HG03439 (cell line): ENCODE results near the gene STARD3.

Experiments used
- ATAC-seq: cut with Tn5 transposase; IDR thresholded peaks from one replicate; pipeline ENCODE4 v1.9.1; 2021; ENCODE audit warnings: mild to moderate bottlenecking, moderate library complexity; ENCODE audit not compliant: unreplicated experiment

The STARD3 gene

GRCh38 chr17:39658346-39658745 lies 21.4 kb downstream of the STARD3 start:
- no peak for ATAC-seq

- no peak for ATAC-seq
Measured at GRCh38 chr17:39658760-39659159, 21.8 kb downstream of the STARD3 start.

- no peak for ATAC-seq
Measured at GRCh38 chr17:39659279-39660010, 22.5 kb downstream of the STARD3 start.

- no peak for ATAC-seq
Measured at GRCh38 chr17:39660011-39660360, 23.0 kb downstream of the STARD3 start.

GRCh38 chr17:39660397-39661385 lies 23.7 kb downstream of the STARD3 start:
- no peak for ATAC-seq

- ATAC-seq, result no peak
Measured at GRCh38 chr17:39661744-39662541, 25.0 kb downstream of the STARD3 start.

- no peak for ATAC-seq
Measured at GRCh38 chr17:39662551-39663339, 25.8 kb downstream of the STARD3 start.

GRCh38 chr17:39663340-39663687 lies 26.4 kb downstream of the STARD3 start:
- ATAC-seq, result no peak

GRCh38 chr17:39663688-39664580 lies 27.0 kb downstream of the STARD3 start:
- ATAC-seq, result no peak

GRCh38 chr17:39664581-39665561 lies 27.9 kb downstream of the STARD3 start, which contains the start of gene TCAP:
Gene TCAP, plus strand, starts transcription at chr17:39665349. Its CDS starts 11 bp downstream, at chr17:39665360.
- ATAC-seq, result no peak

GRCh38 chr17:39665642-39666224 lies 28.8 kb downstream of the STARD3 start:
- no peak for ATAC-seq

GRCh38 chr17:39666231-39666600 lies 29.3 kb downstream of the STARD3 start:
- ATAC-seq, result no peak

GRCh38 chr17:39666601-39667261 lies 29.8 kb downstream of the STARD3 start:
- no peak for ATAC-seq

GRCh38 chr17:39667262-39667944 lies 30.5 kb downstream of the STARD3 start:
- no peak for ATAC-seq

- no peak for ATAC-seq
Measured at GRCh38 chr17:39667945-39668924, 31.3 kb downstream of the STARD3 start, which contains the start of gene PNMT. Gene PNMT, plus strand, starts transcription at chr17:39668453. Its CDS starts 23 bp downstream, at chr17:39668476.
